CD4-positive, alpha-beta T cell treated with Interleukin-4 for 1 hour (primary cell): ENCODE data around the gene DCTN4.
"Not testable (repeated sequence)": the region's sequence is repeated elsewhere in the genome, so short reads cannot be mapped to it uniquely, and the experiment has no call there.

ENCODE experiments used
- DNase-seq, 2 donors: peaks; one replicate each; pipeline ENCODE4 v3.0.0-alpha.2; 2020 to 2022

Gene DCTN4

DNA sequence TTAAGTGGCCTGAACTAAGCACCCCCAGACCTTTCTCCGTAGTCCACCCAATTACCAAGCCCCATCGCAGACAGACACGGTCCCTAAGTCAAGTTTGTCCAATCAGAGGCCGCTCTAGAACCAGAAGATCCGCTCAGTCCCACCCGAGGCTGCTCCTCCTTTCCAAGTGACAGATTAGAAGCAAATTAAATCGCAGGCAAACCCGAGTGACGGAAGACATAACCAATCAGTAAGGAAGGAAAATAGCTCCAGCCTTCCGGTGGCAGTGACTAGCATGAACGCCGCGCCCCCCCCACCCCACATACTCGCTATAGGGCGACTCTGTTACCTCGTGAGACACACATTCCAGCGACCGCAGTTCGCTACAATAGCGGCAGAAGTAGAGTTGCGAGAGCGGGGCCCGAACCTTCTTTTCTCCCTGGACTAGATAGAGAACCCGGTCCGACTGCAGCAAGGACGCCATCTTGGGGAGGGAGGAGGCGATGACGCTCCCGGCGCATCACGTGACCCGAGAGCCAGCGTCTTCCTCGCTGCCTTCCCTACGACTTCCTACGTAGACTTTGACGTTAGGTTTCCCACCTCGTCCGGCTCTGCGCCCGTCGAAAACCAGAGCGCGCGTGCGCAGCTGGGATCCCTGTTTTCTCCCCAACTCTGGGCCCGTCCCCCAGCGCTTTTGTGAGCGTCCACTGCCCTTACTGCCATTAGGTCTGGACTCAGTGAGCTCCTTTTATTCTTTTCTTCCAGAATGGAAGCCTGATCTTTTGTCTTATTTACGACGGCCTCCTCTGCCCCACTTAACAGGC lies at the start of gene DCTN4:
TSS of gene DCTN4 (minus strand) at position 487 of the 803 bp plus-strand sequence. CDS start at position 463, 24 bp downstream.
- peak; percentile 95 to 98 for DNase-seq

DNA sequence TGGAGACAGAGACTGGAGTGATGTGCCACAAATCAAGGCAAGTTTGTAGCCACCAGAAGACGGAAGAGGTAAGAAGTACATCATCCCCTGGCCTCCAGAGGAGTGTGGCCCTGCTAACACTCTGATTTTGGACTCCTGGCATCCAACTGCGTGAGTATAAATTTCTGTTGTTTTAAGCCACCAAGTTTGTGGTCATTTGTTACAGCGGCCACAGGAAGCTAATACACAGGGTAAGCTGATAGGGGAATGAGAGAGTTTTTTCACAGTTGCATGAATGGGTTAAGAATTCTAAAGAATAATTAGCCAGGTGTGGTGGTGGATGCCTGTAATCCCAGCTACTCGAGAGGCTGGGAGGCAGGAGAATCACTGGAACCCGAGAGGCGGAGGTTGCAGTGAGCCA lies 45.6 kb upstream of the DCTN4 start:
- DNase-seq = no peak

- DNase-seq = peak in 1 of 2 donors; percentile 63
Measured at GRCh38 chr5:150801117-150801927, 42.5 kb upstream of the DCTN4 start.

DNA sequence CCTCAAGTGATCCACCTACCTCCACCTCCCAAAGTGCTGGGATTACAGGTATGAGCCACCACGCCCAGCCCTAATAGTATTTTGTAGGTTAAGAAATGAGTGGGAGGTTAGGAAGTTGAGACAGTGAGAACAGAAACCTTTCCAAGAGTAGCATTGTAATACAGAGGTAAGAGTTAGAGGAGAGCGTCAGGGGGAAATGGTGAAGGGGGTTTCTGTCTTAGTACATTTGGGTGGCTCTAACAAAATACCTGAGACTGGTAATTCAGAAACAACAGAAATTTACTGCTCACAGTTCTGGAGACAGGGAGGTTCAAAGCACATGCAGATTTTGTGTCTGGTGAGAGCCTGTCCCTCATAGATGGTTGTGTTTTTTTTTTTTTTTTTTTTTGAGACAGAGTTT lies 38.6 kb upstream of the DCTN4 start:
- no peak for DNase-seq

DNA sequence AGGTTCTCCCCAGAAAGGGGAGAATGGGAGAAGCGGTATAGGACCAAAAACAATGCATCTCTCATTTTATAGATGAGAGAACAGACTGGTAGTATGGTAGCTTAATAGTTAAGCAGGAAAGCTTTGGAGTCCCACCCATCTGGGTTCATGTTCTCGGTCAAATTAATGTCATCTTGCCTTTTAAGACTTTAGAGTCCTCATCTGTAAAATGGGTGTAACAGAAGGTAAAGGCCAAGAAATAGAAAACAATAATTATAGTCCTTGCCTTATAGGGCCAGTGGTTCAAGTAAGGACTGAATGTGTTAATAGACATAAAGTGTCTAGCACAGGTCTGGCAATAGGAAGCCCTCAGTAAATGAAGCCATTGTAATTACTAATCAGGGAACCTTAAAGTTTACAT lies 36.1 kb upstream of the DCTN4 start:
- DNase-seq = no peak

- DNase-seq = not testable (repeated sequence)
Measured at GRCh38 chr5:150793423-150793888, 34.6 kb upstream of the DCTN4 start.

- DNase-seq = no peak
Measured at GRCh38 chr5:150791536-150791935, 32.7 kb upstream of the DCTN4 start.

DNA sequence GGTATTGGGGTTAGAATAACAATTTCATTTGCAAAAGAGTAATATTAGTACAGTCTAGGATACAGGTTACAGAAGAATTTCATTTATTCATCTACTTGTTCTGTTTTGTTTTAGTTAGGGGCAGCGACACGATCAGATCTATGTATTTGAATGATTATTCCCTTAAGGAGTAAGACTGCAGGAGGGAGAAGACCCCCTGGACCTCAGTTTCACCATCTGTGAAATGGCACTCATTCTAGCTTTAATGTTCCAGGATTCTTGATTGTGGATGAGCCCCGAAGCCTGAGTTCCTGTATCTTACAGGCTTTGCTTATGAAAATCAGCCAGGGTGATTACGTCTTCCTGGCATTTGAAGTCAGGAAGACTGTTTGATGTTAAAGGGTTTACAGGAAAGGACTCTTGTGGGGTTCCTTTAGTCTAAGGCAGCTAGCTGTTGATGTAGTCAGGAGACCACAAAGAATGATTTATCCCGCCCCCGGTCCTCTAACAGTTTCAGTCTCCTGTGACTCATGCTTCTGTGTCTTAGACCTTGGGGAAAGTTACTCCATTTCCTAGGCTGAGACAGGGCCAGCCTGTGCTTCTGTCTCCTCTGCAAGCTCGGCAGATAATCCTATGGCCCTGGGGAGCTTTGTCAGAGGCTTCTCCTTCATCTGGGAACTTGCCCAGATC lies 31.3 kb upstream of the DCTN4 start:
- peak; percentile 51 to 56 for DNase-seq

GRCh38 chr5:150789450-150789849 lies 30.6 kb upstream of the DCTN4 start:
- no peak for DNase-seq

DNA sequence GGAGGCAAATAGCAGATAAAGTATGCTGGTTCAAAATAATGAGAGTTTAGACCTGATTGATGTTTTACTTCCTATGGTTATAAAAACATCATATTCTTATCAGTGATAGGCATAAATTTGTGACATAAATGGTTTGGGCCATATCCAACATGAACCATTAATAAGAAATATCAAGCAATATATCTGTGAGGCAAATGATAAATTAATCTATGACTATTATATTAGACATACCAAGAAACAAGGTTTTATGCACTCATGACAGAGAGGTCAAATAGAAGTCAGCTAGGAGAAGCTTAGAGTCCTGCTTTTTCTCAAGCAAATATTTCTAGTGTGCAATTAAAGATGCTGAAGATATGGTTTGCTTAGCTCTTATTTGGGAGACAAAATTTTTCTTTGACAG lies 30.2 kb upstream of the DCTN4 start:
- DNase-seq = no peak

GRCh38 chr5:150787656-150788055 lies 28.8 kb upstream of the DCTN4 start:
- no peak for DNase-seq

DNA sequence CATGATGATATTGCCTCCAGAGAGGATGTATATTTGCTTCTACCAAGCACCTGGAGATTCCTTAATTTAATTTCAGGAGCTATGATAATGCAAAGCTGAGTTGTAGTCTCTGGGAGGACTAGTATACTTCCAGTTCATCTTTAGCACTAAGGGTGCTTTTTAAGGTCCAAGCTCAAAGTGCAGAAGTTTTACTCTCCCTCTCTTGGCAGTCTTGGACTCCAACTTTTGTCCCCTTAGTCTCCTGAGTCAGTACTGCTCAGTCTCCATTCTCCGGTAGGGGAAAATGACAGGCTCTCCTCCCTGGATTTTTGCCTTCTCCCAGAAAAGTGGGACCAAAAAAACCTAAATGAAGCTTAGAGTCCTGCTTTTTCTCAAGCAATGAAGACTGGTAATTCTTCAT lies 28.1 kb upstream of the DCTN4 start:
- no peak for DNase-seq

GRCh38 chr5:150785950-150786349 lies 27.1 kb upstream of the DCTN4 start:
- no peak for DNase-seq

DNA sequence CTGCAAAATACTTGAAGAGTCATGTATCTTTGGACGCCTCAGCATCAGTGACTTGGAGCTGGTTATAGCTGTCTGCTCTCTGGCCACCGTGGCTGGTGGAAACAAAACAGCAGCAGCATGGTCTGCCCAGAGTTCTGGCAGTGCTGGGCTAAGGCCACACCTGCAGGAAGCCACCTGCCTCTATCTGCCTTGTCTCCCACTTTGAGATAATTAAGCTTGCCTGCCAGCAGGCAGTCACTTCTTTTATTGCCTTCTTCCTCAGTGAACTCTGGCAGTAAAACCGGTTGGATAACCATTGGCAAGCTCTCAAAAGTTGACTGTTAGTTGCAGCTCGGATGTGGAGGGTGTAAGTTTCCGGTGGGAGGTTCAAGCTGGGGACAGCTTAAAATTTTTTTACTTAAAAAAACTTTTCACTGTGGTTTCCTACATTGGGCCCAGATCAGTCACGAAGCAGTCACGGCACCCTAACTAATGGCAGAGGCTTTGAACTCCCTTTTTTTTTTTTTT lies 24.7 kb upstream of the DCTN4 start:
- DNase-seq = peak; percentile 68 to 82

- no peak for DNase-seq
Measured at GRCh38 chr5:150782850-150783249, 24.0 kb upstream of the DCTN4 start.

DNA sequence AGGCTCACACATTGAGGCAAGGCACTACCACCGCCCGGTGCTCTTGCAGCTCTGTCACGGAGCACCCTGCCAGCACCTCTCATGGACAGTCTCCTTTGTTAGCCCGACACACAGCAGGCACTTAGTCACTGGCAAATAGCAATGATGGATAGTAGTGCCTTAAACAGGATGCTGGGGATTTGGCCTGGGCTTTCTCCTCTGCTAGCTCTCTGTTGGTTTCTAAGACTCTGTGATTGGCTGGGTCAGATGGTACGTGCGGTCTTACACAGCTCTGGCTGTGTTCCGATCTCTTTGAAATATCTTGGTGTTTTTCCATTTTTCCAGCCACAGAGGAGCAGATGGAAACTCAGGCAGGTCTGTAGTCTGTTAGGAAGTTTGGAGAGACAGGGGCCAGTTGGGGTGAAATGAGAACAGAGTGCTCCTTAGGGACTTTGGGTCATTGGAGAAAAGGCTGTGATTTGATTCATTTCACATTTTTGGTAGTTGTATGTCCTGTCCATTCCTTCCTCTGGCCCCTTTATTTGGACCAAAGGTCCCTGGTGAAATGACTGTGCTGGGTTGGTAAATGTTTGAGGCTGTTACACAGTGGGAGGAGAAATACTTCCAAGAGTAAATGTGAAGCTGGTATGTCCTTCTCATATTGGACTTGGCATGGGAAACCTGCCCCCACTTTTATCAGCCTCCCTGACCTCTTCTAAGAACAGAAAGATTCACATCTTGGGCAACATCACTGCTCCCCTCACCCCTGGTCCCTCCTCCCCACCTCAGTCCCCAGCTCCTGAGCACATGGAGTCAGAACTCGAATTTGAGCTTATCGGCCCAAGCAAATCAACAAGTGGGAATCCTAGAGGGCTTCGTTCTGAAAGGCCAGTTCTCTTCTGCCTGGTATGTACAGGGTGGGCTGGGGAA lies 23.1 kb upstream of the DCTN4 start:
- no peak for DNase-seq

GRCh38 chr5:150780816-150781221 lies 22.0 kb upstream of the DCTN4 start:
- no peak for DNase-seq

GRCh38 chr5:150780187-150780692 lies 21.4 kb upstream of the DCTN4 start:
- no peak for DNase-seq

- no peak for DNase-seq
Measured at GRCh38 chr5:150779397-150780186, 20.8 kb upstream of the DCTN4 start.

DNA sequence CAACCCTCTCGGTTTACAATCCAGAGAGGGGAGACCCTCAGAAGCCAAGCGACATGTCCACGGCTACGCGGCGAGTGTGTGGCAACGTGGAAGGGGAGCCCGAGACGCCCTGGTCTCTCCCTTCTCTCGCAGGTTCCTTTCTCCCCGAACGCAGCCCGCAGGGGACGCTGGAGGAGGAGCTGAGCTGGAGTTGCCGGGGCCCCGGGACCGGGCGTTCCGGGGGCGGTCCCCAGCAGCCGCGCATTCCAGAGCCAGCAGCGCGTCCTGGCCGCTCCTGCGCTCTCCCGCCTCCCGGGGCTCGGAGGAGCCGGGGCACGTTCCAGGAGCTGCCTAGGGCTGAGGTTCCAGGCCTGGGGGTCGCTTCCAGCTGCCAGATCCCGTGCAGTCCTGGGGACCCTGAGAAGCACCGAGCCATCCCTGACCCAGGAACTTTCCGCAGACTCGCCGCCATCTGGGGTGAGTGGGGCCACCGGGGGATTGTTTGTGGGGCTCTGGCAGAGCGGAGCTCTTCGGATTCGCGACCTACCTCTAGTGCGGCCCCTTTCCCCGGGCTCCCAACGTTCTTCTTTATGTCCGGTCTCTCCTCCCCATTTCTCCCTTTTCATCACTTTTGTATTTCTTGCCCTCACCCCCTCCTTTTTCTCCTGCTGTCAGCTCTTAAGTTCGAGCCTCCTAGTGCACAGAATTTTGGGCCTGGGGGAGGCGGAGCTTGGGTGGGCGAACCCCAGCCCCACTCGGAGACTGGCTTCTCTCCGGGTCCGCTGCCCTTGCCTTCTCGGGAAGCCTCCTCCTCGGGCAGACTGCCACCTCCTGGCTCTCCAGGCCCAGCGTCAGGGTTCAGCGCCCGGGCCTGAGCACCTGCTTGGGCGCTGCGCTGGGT lies 19.9 kb upstream of the DCTN4 start, which contains the start of gene SMIM3:
TSS of gene SMIM3 (plus strand) at position 241 of the 880 bp plus-strand sequence. CDS start 16,684 bp downstream, outside the sequence.
- DNase-seq = peak; percentile 71 to 72
